ENCODE data around the gene DNAJC17. TPM values are rescaled to one million over a fixed set of nuclear protein-coding genes. Genes with fewer than 3 reads are reported as not detected.

The DNAJC17 gene
- total and polyA plus RNA-seq, 2 experiments from 2014 or later = 36.5 to 53.9 TPM

DNA sequence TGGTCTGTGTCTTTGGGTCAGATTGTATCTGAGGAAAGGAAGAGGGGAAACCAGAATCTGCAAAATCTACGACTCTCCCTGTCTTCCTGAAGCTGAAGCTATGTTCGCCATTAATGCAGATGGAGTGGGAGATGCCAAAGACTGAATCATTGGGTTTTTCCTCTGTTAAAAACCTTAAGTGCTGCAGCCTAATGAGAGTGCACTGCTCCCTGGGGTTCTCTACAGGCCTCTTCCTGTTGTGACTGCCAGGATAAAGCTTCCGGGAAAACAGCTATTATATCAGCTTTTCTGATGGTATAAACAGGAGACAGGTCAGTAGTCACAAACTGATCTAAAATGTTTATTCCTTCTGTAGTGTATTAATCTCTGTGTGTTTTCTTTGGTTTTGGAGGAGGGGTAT is 76.2 kb downstream of the DNAJC17 start:
- Histone ChIP-seq H2AFZ (no peak overlapping the region), H4K20me1 (ENCODE audit: insufficient read depth, poor library complexity, severe bottlenecking) (no peaks in the 10 kb centered on the region), H3K79me2 (no peaks in the 10 kb centered on the region), H3K27ac (no peak overlapping the region), H3K4me3 (no peak overlapping the region), H3K4me2 (no peak overlapping the region), H3K9me2 (replicated peaks; ENCODE audit: insufficient read depth) (no peaks in the 10 kb centered on the region), H3K27me3 (no peaks in the 10 kb centered on the region), H3K4me1 (ENCODE audit: insufficient read depth) (no peaks in the 10 kb centered on the region), H3K36me3 (replicated peaks; ENCODE audit: insufficient read depth, low read depth) (no peaks in the 10 kb centered on the region), H3K9me3 (ENCODE audit: low read depth) (no peaks in the 10 kb centered on the region)
- TF ChIP-seq EZH2phosphoT487 (IDR thresholded peaks at IDR 0.05; ENCODE audit: low read depth, severe bottlenecking, unreplicated experiment) (no peak), EZH2 (IDR thresholded peaks at IDR 0.05; ENCODE audit: borderline replicate concordance) (no peak)
- TF ChIP-seq, protein P1, sequence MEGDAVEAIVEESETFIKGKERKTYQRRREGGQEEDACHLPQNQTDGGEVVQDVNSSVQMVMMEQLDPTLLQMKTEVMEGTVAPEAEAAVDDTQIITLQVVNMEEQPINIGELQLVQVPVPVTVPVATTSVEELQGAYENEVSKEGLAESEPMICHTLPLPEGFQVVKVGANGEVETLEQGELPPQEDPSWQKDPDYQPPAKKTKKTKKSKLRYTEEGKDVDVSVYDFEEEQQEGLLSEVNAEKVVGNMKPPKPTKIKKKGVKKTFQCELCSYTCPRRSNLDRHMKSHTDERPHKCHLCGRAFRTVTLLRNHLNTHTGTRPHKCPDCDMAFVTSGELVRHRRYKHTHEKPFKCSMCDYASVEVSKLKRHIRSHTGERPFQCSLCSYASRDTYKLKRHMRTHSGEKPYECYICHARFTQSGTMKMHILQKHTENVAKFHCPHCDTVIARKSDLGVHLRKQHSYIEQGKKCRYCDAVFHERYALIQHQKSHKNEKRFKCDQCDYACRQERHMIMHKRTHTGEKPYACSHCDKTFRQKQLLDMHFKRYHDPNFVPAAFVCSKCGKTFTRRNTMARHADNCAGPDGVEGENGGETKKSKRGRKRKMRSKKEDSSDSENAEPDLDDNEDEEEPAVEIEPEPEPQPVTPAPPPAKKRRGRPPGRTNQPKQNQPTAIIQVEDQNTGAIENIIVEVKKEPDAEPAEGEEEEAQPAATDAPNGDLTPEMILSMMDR (IDR thresholded peaks at IDR 0.05; ENCODE audit: poor library complexity) = no peak
- no peak for DNase-seq (ENCODE audit: low spot score)
- 89% methylated on average over 3 of the region's 3 CpGs for WGBS (ENCODE audit: low lambda C conversion rate, missing lambda C conversion rate)

- Histone ChIP-seq H2AFZ (no peak overlapping the region), H3K9me2 (replicated peaks; ENCODE audit: insufficient read depth) (no peaks in the 10 kb centered on the region), H4K20me1 (ENCODE audit: insufficient read depth, poor library complexity, severe bottlenecking) (no peaks in the 10 kb centered on the region), H3K27me3 (no peaks in the 10 kb centered on the region), H3K27ac (no peak overlapping the region), H3K4me2 (no peak overlapping the region), H3K9me3 (ENCODE audit: low read depth) (no peaks in the 10 kb centered on the region), H3K4me3 (no peak overlapping the region), H3K36me3 (replicated peaks; ENCODE audit: insufficient read depth, low read depth) (no peaks in the 10 kb centered on the region), H3K4me1 (ENCODE audit: insufficient read depth) (no peaks in the 10 kb centered on the region), H3K79me2 (no peaks in the 10 kb centered on the region)
- TF ChIP-seq, protein P1 (IDR thresholded peaks at IDR 0.05; ENCODE audit: poor library complexity) = no peak
- no peak for TF ChIP-seq EZH2 (IDR thresholded peaks at IDR 0.05; ENCODE audit: borderline replicate concordance)
- TF ChIP-seq EZH2phosphoT487 (IDR thresholded peaks at IDR 0.05; ENCODE audit: low read depth, severe bottlenecking, unreplicated experiment) = no peak
- no peak for DNase-seq (ENCODE audit: low spot score)
- 93% methylated on average over 2 of the region's 2 CpGs for WGBS (ENCODE audit: low lambda C conversion rate, missing lambda C conversion rate)
Measured at GRCh38 chr15:40723919-40724318, 83.4 kb downstream of the DNAJC17 start.

- no peak for DNase-seq (ENCODE audit: low spot score)
- Histone ChIP-seq H3K27ac (no peak overlapping the region), H3K4me2 (no peak overlapping the region), H3K79me2 (no peaks in the 10 kb centered on the region), H4K20me1 (ENCODE audit: insufficient read depth, poor library complexity, severe bottlenecking) (no peaks in the 10 kb centered on the region), H2AFZ (no peak overlapping the region), H3K9me3 (ENCODE audit: low read depth) (no peaks in the 10 kb centered on the region), H3K9me2 (replicated peaks; ENCODE audit: insufficient read depth) (no peaks in the 10 kb centered on the region), H3K4me3 (no peak overlapping the region), H3K27me3 (no peaks in the 10 kb centered on the region), H3K4me1 (ENCODE audit: insufficient read depth) (no peaks in the 10 kb centered on the region), H3K36me3 (replicated peaks; ENCODE audit: insufficient read depth, low read depth) (no peaks in the 10 kb centered on the region)
- WGBS (ENCODE audit: low lambda C conversion rate, missing lambda C conversion rate) = 91% methylated on average over 2 of the region's 2 CpGs
- no peak for TF ChIP-seq EZH2 (IDR thresholded peaks at IDR 0.05; ENCODE audit: borderline replicate concordance)
- no peak for TF ChIP-seq EZH2phosphoT487 (IDR thresholded peaks at IDR 0.05; ENCODE audit: low read depth, severe bottlenecking, unreplicated experiment)
- TF ChIP-seq, protein P1 (IDR thresholded peaks at IDR 0.05; ENCODE audit: poor library complexity) = no peak
Measured at GRCh38 chr15:40722934-40723333, 84.3 kb downstream of the DNAJC17 start.

DNA sequence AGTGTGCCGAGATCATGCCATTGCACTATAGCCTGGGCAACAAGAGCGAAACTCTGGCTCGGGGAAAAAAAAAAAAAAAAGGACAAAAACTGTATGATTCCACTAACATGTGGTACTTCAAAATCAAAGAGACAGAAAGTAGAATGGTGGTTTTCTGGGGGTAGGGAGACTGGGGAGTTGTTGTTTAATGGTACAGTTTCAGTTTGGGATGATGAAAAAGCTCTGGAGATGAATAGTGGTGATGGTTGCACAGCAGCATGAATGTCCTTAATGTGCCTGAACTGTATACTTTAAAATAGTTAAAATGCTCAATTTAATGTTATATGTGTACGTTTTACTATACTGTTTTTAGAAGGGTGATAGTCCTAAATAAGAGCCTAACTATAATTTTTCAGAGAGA is 84.9 kb downstream of the DNAJC17 start:
- Histone ChIP-seq H3K4me1 (ENCODE audit: insufficient read depth) (no peaks in the 10 kb centered on the region), H3K36me3 (replicated peaks; ENCODE audit: insufficient read depth, low read depth) (no peaks in the 10 kb centered on the region), H3K4me3 (no peak overlapping the region), H3K9me2 (replicated peaks; ENCODE audit: insufficient read depth) (no peaks in the 10 kb centered on the region), H3K27ac (no peak overlapping the region), H3K79me2 (no peaks in the 10 kb centered on the region), H4K20me1 (ENCODE audit: insufficient read depth, poor library complexity, severe bottlenecking) (no peaks in the 10 kb centered on the region), H3K27me3 (no peaks in the 10 kb centered on the region), H2AFZ (no peak overlapping the region), H3K4me2 (no peak overlapping the region), H3K9me3 (ENCODE audit: low read depth) (no peaks in the 10 kb centered on the region)
- TF ChIP-seq, protein P1 (IDR thresholded peaks at IDR 0.05; ENCODE audit: poor library complexity) = no peak
- TF ChIP-seq EZH2phosphoT487 (IDR thresholded peaks at IDR 0.05; ENCODE audit: low read depth, severe bottlenecking, unreplicated experiment) = no peak
- TF ChIP-seq EZH2 (IDR thresholded peaks at IDR 0.05; ENCODE audit: borderline replicate concordance) = no peak
- no peak for DNase-seq (ENCODE audit: low spot score)
- 98% methylated on average over 4 of the region's 4 CpGs for WGBS (ENCODE audit: low lambda C conversion rate, missing lambda C conversion rate)

Data from hepatocyte (in vitro differentiated cells).